SW 1271 (cell line): ENCODE results near the gene CHKB.
A peak's percentile ranks its signal among the peaks of the same experiment; 100 is the strongest.

Experiments used
- DNase-seq, 2 experiments: peaks; one replicate each; lab custom pipeline; 2025; lab: John Stamatoyannopoulos, UW

Gene CHKB

DNA sequence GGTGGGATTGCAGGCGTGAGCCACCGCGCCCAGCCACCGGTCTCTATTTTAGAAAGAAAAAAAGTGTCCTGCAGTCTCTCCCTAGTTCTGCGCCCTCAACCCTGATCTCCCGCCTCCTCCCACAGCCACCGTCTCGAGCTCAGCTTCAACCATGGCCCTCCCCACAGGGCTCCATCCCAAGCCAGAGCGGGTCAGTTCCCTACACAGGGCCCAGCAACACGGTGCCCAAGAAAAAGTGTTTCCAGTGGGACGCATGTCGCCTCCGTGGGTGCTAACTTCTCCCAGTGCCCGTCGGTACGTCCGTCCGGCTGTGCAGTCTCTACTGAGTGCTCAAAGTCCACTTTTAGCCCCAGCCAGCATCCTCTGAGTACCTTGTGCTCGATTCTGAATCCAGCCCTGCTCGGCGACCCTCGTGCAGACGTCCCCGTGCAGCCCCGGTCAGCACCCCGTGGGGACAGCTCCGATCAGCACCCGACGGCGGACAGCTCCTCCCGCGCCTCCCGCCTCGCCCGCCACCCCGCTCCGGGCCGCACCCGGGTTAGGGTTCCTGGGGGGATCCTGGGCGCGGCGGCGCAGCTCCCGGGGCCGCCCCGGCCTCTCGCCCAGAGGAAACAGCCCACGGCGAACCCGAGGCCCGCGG, 17.3 kb upstream of the CHKB start:
- no peak for DNase-seq

DNA sequence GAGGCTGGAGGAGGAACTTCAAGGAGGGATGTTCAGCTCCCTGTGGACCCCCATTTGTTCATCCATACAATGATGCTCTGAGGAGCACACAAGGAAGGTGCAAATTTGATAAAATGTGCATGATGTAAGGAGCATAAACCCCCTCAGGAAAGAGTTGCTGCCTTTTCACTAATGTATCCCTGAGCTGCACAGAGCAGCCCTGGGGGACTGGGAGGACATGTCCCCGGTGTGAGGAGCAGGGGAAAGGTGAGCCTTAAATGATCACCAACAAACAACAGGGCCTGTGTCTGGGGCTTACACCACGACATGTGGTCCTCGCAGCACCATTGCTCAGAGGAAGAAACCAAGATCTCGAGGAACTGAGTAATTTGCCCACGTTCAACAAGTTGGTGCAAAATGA, 14.4 kb upstream of the CHKB start:
- no peak for DNase-seq

DNA sequence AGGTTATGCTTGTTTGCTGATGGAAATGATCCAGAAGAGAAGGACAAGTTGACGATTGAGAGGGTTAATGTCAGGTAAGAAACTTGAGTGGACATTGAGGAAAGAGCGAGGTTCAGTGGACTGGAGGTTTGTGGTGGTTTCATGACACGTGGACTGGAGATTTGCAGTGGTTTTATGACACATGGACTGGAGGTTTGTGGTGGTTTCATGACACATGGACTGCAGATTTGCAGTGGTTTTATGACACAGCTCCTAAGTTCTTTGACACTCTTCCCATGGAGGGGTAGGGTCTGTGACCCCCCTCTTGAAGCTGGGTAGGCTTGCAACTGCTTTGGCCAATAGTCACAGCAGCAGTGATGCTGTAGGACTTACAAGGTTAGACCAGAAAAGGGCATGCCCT, 12.5 kb upstream of the CHKB start:
- no peak for DNase-seq

DNA sequence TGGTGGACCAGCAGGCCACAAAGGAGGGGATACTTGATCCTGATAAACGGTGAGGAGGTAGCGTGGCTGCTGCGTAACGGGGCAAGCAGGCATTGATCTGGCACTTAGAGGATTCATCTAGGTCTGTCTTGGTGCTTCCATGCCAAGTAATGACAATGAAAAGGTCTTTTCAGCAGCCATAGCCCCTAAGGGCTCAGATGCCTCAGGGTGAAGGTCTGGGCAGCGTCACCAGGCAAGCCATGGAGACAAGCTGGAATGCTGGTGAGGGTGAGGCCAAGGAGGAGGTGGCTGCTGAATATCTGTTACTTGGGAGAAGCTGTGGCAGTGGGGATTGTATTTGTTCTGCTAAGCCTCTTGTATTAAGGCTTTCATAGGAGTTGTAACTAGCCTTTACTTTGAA, 4.8 kb upstream of the CHKB start:
- DNase-seq: no peak

DNA sequence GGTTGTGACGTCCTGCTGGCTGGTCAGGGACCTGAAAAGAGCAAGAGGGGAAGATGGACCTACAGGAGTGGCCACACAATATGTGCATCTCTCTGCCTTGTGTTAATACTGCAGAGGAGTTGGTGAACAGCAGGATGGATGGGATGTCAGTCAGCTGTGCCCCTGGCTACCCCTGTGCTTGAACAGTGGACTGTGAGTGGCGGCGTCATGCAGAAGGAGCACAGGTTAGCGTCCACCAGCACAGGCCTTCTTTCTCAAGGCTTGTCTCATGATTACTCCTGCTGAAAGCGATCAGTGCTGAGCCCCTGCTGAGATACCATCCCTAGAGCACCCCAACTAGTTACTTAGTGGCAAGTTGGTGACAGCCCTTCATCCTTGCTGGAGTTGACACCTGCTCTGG, 3.8 kb upstream of the CHKB start:
- DNase-seq: no peak

DNA sequence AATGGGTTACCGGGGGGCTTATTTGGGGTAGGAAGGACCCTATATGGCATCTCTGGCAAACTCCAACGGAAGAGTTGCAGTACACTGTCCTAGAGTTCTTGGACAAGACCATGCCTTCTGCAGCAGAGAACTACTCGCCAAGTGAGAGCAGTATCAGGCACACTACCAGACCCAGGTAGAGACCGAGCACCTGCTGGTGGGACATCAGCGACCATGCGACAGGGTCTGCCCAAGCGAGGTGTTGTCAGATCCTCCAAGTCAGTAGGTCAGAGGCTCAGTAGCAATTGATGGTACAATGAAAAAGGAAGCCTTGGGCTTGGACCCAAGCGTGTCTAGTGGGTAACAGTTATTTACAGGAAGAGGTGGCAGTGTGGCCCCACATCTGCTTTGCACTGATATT, 3.1 kb upstream of the CHKB start:
- no peak for DNase-seq

DNA sequence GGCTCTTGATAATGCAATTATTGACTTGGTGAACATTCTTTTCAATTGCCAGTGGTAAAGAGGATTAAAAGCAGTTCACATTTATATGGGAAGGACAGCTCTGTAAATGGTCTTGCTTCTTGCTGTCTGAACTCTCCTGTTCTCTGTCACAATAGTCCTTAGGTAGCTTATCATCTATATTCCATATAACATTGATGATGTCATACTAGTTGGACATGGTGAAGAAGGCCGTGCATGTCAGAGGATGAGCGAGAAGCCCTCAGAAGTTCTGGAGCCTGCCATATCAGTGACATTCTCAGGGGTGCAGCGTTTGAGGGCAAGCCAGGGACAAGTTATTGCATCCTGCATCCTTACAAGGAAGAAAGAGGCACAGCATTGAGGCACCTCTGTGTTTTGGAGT, 2.6 kb upstream of the CHKB start:
- no peak for DNase-seq

DNA sequence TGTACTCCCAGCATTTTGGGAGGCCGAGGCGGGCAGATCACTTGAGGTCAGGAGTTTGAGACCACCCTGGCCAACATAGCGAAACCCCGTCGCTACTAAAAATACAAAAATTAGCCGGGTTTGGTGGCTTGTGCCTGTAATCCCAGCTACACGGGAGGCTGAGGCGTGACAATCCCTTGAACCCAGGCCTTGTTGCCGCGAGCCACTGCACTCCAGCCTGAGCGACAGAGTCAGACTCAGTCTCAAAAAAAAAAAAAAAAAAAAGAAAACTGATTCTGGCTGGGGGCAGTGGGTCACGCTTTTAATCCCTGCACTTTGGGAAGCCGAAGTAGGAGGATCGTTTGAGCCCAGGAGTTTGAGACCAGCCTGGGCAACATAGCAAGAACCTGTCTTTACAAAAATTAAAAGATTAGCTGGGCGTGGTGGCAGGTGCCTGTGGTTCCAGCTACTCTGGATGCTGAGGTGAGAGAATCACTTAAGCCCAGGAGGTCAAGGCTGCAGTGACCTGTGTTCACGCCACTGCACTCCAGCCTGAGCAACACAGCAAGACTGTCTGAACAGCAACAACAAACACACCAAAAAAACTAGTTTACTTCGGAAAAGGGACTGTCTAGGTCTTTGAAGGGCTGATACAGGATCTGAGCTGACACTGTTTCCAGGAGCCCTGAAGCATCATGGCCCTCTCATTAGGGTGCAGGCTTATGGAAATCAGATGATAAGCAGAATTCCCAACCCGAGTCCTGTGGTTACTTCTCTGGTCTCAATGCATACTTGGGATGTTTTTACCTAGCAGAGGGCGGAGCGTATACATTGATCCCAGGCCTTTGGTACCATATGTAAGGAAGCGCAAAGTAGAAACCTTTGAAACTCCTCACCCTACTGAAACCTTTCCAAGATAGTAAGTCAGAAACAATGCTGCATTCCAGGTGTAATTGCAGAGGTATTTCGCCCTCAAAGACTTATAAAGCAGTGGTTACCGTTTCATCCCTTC, 1.8 kb upstream of the CHKB start:
- no peak for DNase-seq

DNA sequence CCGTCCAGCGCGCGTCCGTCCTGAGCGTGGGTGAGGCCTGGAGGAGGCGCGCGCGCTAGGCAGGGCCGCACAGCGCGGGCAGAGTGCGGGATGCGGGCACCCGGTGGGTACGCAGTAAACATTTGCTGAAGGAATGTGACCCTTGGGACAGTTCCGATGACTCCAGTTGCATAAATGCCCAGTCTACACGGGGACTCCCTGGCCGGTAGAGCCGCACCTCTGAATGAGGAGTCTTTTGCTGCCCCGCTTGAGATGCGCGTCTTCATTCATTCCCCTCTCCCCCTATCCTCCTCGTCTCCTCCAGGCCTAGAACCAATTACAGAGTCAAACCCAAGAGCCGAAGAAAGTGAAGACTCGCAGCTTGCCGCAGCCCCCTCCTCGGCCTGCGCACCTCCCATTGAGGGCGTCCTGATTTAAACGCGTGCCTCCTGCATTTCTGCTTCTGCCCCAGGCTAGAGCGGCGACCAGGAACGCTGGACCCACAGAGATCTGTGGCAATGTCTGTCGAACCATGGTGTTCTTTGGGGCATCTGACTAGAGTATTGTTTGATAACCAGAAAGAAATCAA, 729 bp upstream of the CHKB start:
- peak in 1 of 2 experiments; percentile 43 for DNase-seq

DNA sequence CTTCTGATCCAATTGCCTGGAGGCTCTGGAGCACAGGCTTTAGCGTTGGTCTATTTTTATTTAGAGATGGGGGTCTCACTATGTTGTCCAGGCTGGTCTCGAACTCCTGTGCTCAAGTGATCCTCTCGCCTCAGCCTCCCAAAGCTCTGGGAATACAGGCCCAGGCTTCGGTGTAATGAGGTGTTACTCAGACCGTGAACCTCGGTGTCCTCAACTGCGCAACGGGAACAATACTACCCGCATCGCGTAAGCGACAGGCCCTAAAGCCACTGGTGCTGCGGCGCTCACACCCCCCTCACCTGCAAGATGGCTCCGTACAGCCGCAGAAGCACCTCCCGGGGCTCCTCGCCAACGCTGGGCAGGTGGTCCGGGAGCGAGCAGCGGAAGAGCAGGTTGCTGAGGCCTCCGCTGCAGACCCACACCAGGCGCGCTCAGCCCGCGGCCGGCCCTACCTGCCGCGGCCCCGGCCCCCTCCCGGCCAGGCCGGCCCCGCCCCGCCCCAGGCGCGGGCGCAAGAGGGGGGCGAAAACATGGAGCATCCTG, 628 bp downstream of the CHKB start:
- DNase-seq: no peak

DNA sequence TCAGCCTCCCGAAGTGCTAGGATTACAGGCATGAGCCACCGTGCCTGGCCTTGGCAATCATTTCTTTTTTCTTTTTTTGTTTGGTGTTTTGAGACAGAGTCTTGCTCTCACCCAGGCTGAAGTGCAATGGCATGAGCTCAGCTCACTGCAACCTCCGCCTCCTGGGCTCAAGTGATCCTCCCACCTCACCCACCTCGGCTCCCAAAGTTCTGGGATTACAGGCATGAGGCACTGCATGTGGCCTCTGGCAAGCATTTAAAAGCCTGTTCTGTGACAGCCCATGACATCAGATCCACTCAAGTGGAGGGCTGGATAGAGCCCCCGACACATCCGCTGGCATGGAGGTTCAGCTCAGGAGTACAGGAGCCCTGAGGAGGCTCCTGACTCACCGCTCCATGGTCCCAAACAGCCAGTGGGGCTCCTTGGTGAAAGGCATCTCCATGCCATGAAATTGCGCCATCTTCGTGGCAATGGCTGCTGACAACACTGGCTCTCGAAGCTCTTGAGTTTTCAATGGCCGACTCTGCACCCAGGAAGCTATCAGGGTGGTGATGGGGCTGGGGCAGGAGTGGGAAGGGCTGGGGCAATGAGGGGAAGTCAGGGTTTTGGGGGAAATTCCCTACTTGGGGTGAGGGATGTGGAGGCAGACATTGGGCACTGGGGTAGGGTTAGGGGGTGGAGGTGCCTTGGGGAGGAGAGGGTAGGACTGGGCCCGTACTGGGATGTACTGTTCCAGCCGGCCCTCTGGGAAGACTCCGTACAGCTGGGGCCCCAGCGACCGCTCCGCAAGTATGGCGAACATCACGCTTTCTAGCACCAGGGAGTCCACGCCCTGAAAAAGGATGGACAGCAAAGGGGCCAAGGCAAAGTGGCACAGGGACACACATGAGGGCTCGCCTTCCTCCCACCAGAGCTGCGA, 1.4 kb downstream of the CHKB start:
- DNase-seq: no peak

DNA sequence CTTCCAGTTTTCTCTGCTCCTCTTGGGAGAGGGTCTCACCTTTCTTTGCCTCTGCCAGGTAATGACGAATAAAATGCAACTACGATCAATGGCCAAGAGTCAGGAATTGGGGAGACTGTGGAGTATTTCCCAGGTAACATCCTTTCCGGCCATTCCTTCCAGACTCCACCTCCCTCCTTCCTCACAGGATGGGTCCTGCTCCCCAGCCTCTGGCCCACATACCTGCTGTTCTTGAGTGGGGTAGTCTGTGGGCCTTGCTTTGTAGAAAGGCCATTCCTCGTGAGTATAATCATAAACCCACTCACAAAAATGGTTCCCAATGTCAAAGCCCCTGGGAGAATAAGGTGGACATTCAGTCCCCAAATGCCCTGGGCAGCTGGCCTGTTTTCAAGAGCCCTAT, 2.9 kb downstream of the CHKB start:
- no peak for DNase-seq

DNA sequence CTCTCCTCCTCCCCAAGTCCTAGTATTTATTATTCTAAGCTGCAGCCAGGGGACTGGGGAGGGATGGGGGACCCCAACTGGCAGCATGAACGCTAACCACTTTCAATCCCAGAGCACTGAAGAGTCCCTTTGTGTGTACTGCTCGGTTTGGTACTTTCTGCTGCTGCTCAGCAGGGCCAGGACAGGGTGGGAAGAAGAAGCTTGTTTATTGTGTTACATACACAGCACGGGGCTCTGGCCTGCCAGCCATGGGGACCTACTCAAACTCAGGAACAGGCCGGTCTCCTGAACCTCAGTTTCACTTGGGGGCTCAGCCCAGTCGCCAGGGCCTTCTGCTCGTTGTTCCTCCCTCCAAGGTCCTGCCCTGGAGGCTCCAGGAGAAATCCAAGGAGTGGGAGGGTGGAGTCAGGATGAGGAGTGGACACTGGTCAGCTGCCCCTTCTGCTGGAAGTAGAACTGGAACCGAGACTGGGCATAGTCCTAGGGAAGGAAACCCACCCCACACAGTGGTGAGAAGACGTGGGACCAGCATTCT, 3.8 kb downstream of the CHKB start:
- DNase-seq: no peak

DNA sequence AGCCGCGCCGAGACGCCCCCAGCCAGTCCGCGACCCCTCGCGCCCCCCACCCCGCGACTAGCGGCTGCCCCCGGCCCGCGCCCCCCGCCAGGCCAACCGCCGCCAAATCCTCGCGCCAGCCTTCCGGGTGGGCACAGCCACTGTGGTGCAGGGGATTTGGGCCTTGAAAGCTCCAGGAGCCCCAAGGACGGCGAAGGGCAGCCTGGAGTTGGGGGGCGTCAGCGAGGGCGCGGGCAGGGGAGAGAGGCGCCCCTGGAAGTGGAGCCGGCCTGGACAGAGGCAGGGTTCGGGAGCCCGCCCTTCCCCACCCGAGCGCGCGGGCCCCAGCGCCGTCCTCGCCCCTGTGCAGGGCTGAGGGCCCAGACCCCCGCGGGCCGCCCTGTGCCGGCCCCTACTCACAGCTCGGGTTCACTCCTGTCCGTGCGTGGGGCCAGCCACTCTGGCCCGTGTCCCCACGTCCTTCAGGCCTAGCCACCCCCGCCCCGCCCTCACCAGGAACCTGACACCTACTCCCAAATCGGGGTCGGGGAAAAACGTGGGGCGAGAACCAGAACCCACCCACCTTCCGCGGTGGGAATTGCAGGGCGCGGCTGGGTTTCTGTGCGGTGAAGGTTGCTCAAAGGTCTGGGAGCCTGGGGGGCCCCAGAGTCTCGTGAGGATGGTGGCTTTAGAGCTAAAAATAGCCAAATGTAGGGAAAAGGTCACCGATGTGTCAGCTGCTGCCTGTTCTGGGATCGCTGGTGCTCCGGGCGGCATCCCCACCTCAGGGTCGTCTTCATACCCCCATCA, 4.5 kb downstream of the CHKB start, which contains the start of gene CPT1B:
CPT1B (minus strand) TSS at position 441 of the 789 bp plus-strand sequence. CDS start 512 bp downstream, outside the sequence.
- DNase-seq: no peak

DNA sequence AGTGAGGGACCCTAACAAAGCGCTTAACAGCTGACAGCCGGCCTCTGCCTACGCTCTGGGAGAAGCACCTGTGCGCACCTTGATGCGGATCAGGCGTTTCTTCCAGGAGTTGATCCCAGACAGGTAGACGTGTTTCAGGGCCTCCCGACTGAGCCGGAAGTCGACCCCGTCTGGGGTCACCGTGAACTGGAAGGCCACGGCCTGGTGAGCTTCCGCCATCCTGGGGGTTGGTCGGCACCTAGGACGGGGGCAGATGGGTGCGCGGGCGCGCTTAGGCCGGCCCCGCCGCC, 5.0 kb downstream of the CHKB start:
- DNase-seq: no peak

DNA sequence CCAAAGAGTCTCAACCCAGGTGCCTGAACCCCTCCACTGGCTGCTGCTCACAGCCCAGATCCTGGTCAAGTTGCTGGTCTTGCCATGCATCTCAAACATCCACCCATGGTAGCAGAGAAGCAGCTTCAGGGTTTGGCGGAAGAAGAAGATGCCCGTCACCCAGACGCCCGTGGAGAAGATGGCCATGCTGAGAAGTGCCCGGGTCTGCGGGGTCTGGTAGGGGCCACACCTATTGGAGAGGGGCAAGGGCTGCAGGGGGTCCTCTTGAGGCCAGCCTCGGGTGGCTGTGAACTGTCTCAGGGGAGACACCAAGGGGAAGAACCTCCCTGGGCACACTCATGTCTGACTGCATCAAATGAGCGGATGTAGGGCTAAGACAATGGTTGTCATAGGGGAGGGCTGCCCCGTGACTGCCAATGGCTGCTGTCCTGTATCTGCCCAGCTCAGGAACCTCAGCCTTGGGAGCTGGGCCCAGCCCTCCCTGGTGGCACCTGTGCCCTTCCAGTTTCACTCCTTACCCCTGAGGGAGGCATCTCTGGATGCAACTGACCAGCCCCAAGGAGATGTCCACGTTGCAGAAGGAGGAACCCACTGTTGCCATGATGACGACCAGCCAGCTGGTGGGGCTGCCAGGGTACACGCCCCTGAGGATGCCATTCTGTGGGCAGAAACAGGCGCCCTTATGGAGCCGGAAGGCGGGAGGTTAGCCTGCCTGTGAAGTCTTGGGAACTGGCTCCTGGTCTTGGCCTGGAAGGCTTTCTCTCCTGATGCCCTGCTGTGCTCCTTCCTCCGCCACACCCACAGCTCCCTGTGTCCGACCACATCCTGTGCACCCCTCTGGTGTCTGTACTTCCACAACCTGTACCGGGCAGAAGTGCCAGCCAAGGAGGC, 5.6 kb downstream of the CHKB start:
- no peak for DNase-seq

DNA sequence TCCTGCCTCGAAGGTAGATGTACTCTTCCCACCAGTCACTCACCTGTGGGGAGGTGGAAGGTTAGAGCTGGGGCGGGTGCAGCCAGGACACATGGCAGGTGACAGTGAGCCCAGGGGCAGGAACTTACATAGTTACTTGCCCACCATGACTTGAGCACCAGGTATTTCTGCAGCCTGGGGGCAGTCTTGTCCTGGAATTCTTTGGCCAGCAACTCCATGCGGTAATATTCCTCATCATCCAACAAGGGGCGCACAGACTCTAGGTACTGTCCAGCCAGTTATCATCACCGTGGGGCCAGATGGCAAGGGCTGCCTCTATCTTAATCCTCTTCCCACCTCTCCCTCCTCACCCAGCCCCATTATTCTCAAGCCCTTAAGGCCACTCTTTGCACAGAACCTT, 6.6 kb downstream of the CHKB start:
- peak; percentile 3 to 35 for DNase-seq

DNA sequence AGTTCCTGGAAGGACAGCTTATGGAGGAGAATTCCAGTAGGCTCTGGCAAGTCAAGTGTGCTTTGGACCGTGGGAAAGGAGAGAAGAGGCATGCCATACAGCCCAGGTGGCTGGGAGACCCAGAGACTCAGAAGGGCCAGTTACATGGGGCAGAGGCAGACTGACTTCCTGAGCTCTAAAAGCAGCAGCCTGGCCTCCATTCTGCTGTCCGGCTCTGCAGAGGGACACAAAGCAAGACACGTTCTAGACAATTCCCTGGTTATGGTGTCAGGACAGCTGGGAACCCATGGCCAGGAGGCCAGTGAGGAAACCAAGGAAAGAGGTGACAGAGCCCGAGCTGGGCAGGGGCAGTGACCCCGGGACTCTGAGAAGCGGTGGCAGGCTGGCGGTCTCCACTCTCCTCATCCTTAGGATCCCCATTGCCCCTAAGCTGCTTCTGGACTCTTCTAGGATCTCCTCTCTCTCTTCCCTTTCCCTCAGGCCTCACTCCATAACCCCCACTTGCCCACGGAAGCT, 7.2 kb downstream of the CHKB start:
- DNase-seq: no peak

DNA sequence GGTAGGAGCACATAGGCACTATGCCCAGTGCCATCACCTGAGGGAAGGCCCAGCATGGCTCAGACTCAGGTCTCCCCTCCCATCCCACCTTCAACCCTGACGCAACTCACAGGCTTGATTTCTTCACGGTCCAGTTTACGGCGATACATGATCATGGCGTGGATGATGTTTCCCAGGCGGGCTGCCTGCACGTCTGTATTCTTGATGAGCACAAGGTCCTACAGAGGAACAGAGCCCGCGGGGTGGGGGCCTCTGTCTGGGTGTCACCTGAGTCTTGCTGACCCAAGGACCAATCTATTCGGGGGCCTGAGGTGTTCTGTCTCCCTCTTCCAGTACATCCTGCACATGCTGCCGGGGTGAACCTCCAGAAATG, 8.3 kb downstream of the CHKB start:
- no peak for DNase-seq
